T-helper 2 cell treated with Interferon-gamma antibody and Interleukin-4, amounts not matched to agents 5 μg/mL and 100 μg/mL, for 36 hours (primary cell): ENCODE measurements around the gene AOPEP.

Experiments used
- DNase-seq: peaks from one replicate; pipeline ENCODE4 v3.0.0; 2021; ENCODE audit warnings: low spot score
- H3K27ac Mint-ChIP-seq: one replicate; pipeline ENCODE4 v1.8.0; 2021; ENCODE audit warnings: mild to moderate bottlenecking, mixed read lengths
- H3K27me3 Mint-ChIP-seq: one replicate; pipeline ENCODE4 v1.8.0; 2021; ENCODE audit warnings: low read depth, mixed read lengths
- H3K36me3 Mint-ChIP-seq: one replicate; pipeline ENCODE4 v1.8.0; 2021; ENCODE audit warnings: low read depth, mixed read lengths
- H3K4me1 Mint-ChIP-seq: one replicate; pipeline ENCODE4 v1.8.0; 2021; ENCODE audit warnings: low read depth, mixed read lengths
- H3K4me3 Mint-ChIP-seq: one replicate; pipeline ENCODE4 v1.8.0; 2022; ENCODE audit warnings: mild to moderate bottlenecking, moderate library complexity, mixed read lengths
- H3K9me3 Mint-ChIP-seq: one replicate; pipeline ENCODE4 v1.8.0; 2021; ENCODE audit warnings: mixed read lengths

The AOPEP gene

DNA sequence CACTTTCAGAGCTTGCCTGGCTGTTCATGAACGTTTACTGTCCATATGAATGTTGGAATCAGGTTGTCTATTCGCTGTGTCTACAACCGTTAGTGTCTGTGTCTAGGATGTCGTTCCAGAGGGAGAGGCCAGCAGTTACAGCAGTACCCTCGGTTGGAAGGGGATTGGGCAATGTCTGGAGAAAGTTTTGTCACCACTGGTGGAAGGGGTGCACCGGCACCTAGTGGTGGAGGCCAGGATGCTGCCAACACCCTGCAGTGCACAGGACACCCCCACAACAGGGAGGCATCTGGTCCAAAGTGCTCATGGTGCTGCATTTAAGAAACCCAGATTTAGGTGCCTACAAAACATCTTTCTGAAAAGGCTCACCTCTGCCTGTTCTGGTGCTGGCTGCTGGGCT lies 370.3 kb downstream of the AOPEP start:
- Mint-ChIP-seq H3K36me3 (no peaks in the 10 kb centered on the region), H3K27ac (no peak overlapping the region), H3K9me3 (no peaks in the 10 kb centered on the region), H3K4me3 (no peak overlapping the region), H3K4me1 (peaks cover 8% of the 10 kb centered on the region), H3K27me3 (no peaks in the 10 kb centered on the region)
- DNase-seq = no peak

GRCh38 chr9:95097279-95097678 lies 370.8 kb downstream of the AOPEP start:
- DNase-seq = no peak

GRCh38 chr9:95098391-95098921 lies 372.0 kb downstream of the AOPEP start:
- Mint-ChIP-seq H3K4me3 (no peak overlapping the region), H3K27ac (no peak overlapping the region), H3K36me3 (no peaks in the 10 kb centered on the region)

More at GRCh38 chr9:95097279-95097678, 370.8 kb downstream of the AOPEP start:
- H3K36me3 Mint-ChIP-seq = no peaks in the 10 kb centered on the region
- no peaks in the 10 kb centered on the region for H3K9me3 Mint-ChIP-seq
- no peak overlapping the region for H3K4me3 Mint-ChIP-seq
- H3K27ac Mint-ChIP-seq = no peak overlapping the region
- no peaks in the 10 kb centered on the region for H3K27me3 Mint-ChIP-seq
- peaks cover 8% of the 10 kb centered on the region for H3K4me1 Mint-ChIP-seq

GRCh38 chr9:95099321-95100070 lies 373.0 kb downstream of the AOPEP start:
- no peaks in the 10 kb centered on the region for H3K9me3 Mint-ChIP-seq
- H3K27me3 Mint-ChIP-seq = no peaks in the 10 kb centered on the region
- no peak for DNase-seq
- no peak overlapping the region for H3K4me3 Mint-ChIP-seq
- H3K4me1 Mint-ChIP-seq = no peaks in the 10 kb centered on the region
- H3K36me3 Mint-ChIP-seq = no peaks in the 10 kb centered on the region
- no peak overlapping the region for H3K27ac Mint-ChIP-seq

More at GRCh38 chr9:95098391-95098921, 372.0 kb downstream of the AOPEP start:
- peaks cover 2% of the 10 kb centered on the region for H3K4me1 Mint-ChIP-seq
- H3K9me3 Mint-ChIP-seq = no peaks in the 10 kb centered on the region
- H3K27me3 Mint-ChIP-seq = no peaks in the 10 kb centered on the region
- DNase-seq = no peak

- H3K4me3 Mint-ChIP-seq = no peak overlapping the region
- no peaks in the 10 kb centered on the region for H3K27me3 Mint-ChIP-seq
Measured at GRCh38 chr9:95100071-95100627, 373.6 kb downstream of the AOPEP start.

GRCh38 chr9:95101326-95101725 lies 374.8 kb downstream of the AOPEP start:
- no peak overlapping the region for H3K27ac Mint-ChIP-seq
- H3K27me3 Mint-ChIP-seq = no peaks in the 10 kb centered on the region
- no peaks in the 10 kb centered on the region for H3K9me3 Mint-ChIP-seq
- H3K4me1 Mint-ChIP-seq = no peaks in the 10 kb centered on the region
- no peak for DNase-seq
- peaks cover 2% of the 10 kb centered on the region for H3K36me3 Mint-ChIP-seq
- no peak overlapping the region for H3K4me3 Mint-ChIP-seq

More at GRCh38 chr9:95100071-95100627, 373.6 kb downstream of the AOPEP start:
- H3K4me1 Mint-ChIP-seq = no peaks in the 10 kb centered on the region
- H3K27ac Mint-ChIP-seq = no peak overlapping the region
- H3K9me3 Mint-ChIP-seq = no peaks in the 10 kb centered on the region
- no peak for DNase-seq
- H3K36me3 Mint-ChIP-seq = no peaks in the 10 kb centered on the region

DNA sequence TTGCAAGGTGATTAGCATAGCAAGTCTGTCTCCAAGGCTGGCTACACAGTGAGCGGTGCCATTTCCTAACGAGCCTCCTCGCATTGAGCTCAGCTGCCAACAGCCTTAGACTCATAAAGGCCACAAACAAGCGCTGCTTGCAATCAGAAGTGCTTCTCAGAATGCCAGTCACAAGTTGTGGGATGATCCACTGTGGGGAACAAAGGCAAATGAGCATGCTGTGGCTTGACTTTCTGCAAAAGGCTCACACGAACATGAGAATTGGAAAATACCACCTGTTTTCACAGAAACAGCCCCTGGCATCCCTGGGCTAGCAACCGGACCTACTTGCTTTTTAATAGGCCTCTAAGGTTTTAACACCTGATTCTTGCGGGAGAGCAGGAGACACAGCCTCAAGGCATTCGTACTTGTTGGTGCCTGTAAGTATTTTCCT lies 375.5 kb downstream of the AOPEP start:
- H3K4me1 Mint-ChIP-seq = no peaks in the 10 kb centered on the region
- DNase-seq = no peak
- H3K27ac Mint-ChIP-seq = no peak overlapping the region
- no peak overlapping the region for H3K4me3 Mint-ChIP-seq
- no peaks in the 10 kb centered on the region for H3K9me3 Mint-ChIP-seq
- peaks cover 3% of the 10 kb centered on the region for H3K36me3 Mint-ChIP-seq
- no peaks in the 10 kb centered on the region for H3K27me3 Mint-ChIP-seq

DNA sequence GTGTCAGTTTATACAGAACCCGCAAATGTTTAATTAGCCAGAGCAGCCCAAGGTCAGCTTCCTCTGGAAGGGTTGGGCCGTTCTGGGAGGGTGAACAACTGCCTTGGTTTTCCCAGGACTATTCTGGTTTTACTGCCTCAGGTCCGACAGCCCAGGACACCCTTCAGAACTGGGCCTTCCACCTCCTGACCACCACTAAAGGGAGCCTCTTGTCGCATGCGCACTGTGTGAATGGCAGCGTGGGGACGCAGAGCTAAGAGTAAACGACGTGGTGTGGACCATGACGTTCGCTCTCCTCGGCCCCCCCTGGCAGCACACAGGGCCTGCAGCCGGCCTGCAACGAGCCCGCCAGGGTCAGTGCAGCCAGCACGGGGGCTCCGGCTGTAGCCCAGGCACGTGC lies 376.1 kb downstream of the AOPEP start:
- H3K9me3 Mint-ChIP-seq = no peaks in the 10 kb centered on the region
- H3K36me3 Mint-ChIP-seq = peaks cover 3% of the 10 kb centered on the region
- no peaks in the 10 kb centered on the region for H3K4me1 Mint-ChIP-seq
- no peak overlapping the region for H3K27ac Mint-ChIP-seq
- H3K4me3 Mint-ChIP-seq = no peak overlapping the region
- no peaks in the 10 kb centered on the region for H3K27me3 Mint-ChIP-seq
- DNase-seq = no peak

DNA sequence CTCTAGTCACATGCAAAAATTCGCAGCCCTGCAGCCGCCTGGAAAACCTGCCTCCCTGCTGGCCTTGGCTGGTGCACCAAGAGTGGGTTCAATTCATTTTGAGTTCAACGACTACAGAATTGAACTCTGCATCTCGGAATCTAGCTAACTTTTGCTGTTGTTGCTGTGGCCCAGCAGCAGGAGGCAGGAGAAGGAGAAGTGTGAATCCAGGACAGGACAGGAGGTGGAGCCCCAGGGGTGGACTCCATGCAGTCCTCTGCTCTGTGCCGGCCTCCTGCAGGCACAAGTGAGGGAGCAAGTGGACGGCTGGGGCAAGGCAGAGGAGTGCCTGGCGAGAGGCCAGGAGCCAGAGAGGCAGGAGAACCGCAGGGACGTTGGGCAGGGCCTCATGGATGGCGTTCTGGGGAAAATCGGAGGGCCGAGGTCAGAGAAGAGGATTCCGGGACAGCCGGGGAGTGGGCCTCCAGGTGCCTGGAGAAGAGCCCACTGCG lies 376.8 kb downstream of the AOPEP start:
- Mint-ChIP-seq H3K27me3 (no peaks in the 10 kb centered on the region), H3K9me3 (no peaks in the 10 kb centered on the region), H3K36me3 (peaks cover 3% of the 10 kb centered on the region), H3K4me3 (no peak overlapping the region), H3K27ac (no peak overlapping the region), H3K4me1 (no peaks in the 10 kb centered on the region)
- no peak for DNase-seq

DNA sequence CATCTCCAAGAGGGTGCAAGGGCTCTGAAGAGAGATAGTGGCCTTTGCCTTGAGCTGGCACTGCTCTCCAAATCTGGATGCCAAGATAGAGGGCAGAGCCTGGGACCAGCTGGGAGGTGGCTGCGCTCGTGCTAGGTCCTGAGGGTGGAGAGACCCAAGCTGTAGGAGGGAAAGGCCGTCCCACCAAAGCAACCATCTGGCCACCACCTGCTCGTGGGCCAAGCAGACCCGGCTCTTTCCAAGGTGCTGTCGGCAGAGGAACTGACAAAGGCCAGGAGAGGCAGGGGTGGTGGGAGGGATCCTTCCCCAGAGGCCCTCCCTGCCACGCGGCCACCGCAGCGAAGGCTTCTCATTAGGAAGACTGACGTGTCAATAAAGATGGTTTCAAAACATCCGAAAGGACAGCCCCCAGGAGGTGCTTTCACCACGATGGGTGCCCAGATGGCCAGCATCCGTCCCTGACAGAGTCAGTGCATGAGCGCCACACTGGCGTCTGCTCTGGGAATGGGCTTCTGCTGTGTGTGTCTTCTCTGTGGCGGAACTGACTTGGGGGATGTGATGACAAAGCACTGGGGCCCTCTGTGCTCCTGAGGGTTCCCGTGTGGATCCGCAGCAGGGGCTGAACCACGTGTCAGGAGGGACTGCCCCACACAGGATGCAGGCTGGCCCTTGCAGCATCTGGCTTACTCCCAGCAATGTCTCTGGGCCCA lies 377.5 kb downstream of the AOPEP start:
- H3K27me3 Mint-ChIP-seq = no peaks in the 10 kb centered on the region
- no peaks in the 10 kb centered on the region for H3K9me3 Mint-ChIP-seq
- H3K27ac Mint-ChIP-seq = no peak overlapping the region
- H3K36me3 Mint-ChIP-seq = peaks cover 3% of the 10 kb centered on the region
- H3K4me1 Mint-ChIP-seq = no peaks in the 10 kb centered on the region
- no peak for DNase-seq
- no peak overlapping the region for H3K4me3 Mint-ChIP-seq

- Mint-ChIP-seq H3K4me3 (no peak overlapping the region), H3K27ac (no peak overlapping the region), H3K9me3 (no peaks in the 10 kb centered on the region), H3K36me3 (peaks cover 3% of the 10 kb centered on the region), H3K27me3 (no peaks in the 10 kb centered on the region), H3K4me1 (no peaks in the 10 kb centered on the region)
- no peak for DNase-seq
Measured at GRCh38 chr9:95104581-95104960, 378.1 kb downstream of the AOPEP start.

- H3K36me3 Mint-ChIP-seq = peaks cover 3% of the 10 kb centered on the region
- no peaks in the 10 kb centered on the region for H3K27me3 Mint-ChIP-seq
- H3K27ac Mint-ChIP-seq = no peak overlapping the region
- H3K9me3 Mint-ChIP-seq = no peaks in the 10 kb centered on the region
- DNase-seq = no peak
- H3K4me3 Mint-ChIP-seq = no peak overlapping the region
- no peaks in the 10 kb centered on the region for H3K4me1 Mint-ChIP-seq
Measured at GRCh38 chr9:95104980-95105379, 378.5 kb downstream of the AOPEP start.

DNA sequence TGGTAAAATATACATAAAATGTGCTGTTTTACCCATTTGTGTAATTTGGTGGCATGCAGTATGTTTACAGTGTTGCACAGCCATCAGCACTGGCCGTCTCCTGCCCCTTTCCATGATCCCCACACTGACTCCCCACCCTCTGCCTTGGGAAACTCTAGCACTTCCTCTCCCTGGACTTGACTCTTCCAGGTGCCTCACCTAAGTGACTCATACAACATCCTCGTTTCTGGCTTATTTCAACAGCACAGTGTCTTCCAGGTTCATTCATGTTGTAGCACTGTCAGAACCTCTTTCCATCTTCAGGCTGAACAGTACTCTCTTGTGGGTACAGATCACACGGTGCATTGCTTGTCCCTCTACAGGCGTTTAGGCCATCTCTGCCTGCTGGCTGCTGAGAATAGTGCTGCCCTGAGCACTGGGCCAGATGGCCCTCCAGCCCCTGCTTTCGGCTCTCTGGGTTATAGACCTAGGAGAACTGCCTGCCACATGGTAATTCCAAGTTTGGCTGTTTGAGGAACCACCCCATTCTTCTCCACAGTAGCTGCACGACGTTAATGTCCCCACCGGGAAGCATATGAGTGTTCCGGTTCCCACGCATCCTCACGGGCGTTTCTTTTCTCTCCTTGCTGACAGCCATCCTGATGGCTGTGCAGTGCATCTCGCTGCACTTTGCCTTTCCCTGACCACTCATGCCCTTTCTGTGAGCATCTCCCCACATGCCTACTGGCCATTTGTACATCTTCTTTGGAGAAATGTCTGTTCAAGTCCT lies 379.2 kb downstream of the AOPEP start:
- Mint-ChIP-seq H3K36me3 (peaks cover 3% of the 10 kb centered on the region), H3K27ac (no peak overlapping the region), H3K4me3 (no peak overlapping the region), H3K9me3 (no peaks in the 10 kb centered on the region), H3K4me1 (no peaks in the 10 kb centered on the region), H3K27me3 (no peaks in the 10 kb centered on the region)
- no peak for DNase-seq
